Progenitor cell of endocrine pancreas (in vitro differentiated cells): ENCODE measurements around the gene CLEC10A. TPM values are rescaled to one million over a fixed set of nuclear protein-coding genes. Genes with fewer than 3 reads are reported as not detected.
A peak's percentile ranks its signal among the peaks of the same experiment; 100 is the strongest.

Experiments
- DNase-seq: peaks from one replicate; pipeline ENCODE4 v3.0.0; 2021; ENCODE audit warnings: low spot score; ENCODE audit not compliant: unreplicated experiment
- H3K27ac Mint-ChIP-seq: 2 replicates; pipeline ENCODE4 v1.8.0; 2021; ENCODE audit warnings: mild to moderate bottlenecking, moderate library complexity, mixed read lengths
- H3K27me3 Mint-ChIP-seq: 2 replicates; pipeline ENCODE4 v1.8.0; 2021; ENCODE audit warnings: mixed read lengths
- H3K36me3 Mint-ChIP-seq: 2 replicates; pipeline ENCODE4 v1.8.0; 2022; ENCODE audit warnings: mixed read lengths; ENCODE audit not compliant: insufficient read depth
- H3K4me1 Mint-ChIP-seq: 2 replicates; pipeline ENCODE4 v1.8.0; 2021; ENCODE audit warnings: low read depth, mixed read lengths
- H3K4me3 Mint-ChIP-seq: 2 replicates; pipeline ENCODE4 v1.8.0; 2021; ENCODE audit warnings: low read depth, mild to moderate bottlenecking, moderate library complexity, mixed read lengths
- H3K9me3 Mint-ChIP-seq: 2 replicates; pipeline ENCODE4 v1.8.0; 2021; ENCODE audit warnings: low read depth, mixed read lengths
- CTCF ChIP-seq: fragments of 200-600 bp; sonication (generic); IDR thresholded peaks from one replicate; pipeline ENCODE4 v1.5.0; 2021; ENCODE audit warnings: antibody characterized with exemption, mild to moderate bottlenecking; ENCODE audit not compliant: unreplicated experiment
- total RNA-seq: library from RNA; stranded (reverse); gene quantifications from 2 replicates; pipeline ENCODE4 v1.2.1, GENCODE V29; 2021

The CLEC10A gene
- total RNA-seq, 1 donor from 2014 or later: not detected

GRCh38 chr17:7043497-7044198, 36.4 kb downstream of the CLEC10A start, which contains the start of gene SLC16A11:
SLC16A11 (minus strand) TSS chr17:7044092; CDS start chr17:7043513, 579 bp downstream.
- Mint-ChIP-seq H3K36me3 (no peaks in the 10 kb centered on the region), H3K27me3 (peaks cover 38% of the 10 kb centered on the region), H3K4me3 (peak within 1 kb of the TSS; percentile 41), H3K9me3 (no peaks in the 10 kb centered on the region), H3K27ac (no peak within 1 kb of the TSS), H3K4me1 (peaks cover 25% of the 10 kb centered on the region)
- no peak for TF ChIP-seq CTCF
- peak; percentile 33 for DNase-seq

GRCh38 chr17:7043182-7043496, 36.9 kb downstream of the CLEC10A start:
- H3K4me3 Mint-ChIP-seq: no peak overlapping the region
- H3K36me3 Mint-ChIP-seq: no peaks in the 10 kb centered on the region
- TF ChIP-seq CTCF: no peak
- peaks cover 27% of the 10 kb centered on the region for H3K4me1 Mint-ChIP-seq
- H3K27me3 Mint-ChIP-seq: peaks cover 38% of the 10 kb centered on the region
- H3K27ac Mint-ChIP-seq: no peak overlapping the region
- H3K9me3 Mint-ChIP-seq: no peaks in the 10 kb centered on the region
- no peak for DNase-seq

GRCh38 chr17:7042501-7043181, 37.4 kb downstream of the CLEC10A start:
- H3K27ac Mint-ChIP-seq: no peak overlapping the region
- no peaks in the 10 kb centered on the region for H3K9me3 Mint-ChIP-seq
- H3K36me3 Mint-ChIP-seq: no peaks in the 10 kb centered on the region
- no peak for TF ChIP-seq CTCF
- peaks cover 28% of the 10 kb centered on the region for H3K4me1 Mint-ChIP-seq
- H3K27me3 Mint-ChIP-seq: peaks cover 38% of the 10 kb centered on the region
- no peak for DNase-seq
- H3K4me3 Mint-ChIP-seq: no peak overlapping the region

GRCh38 chr17:7041607-7042500, 38.2 kb downstream of the CLEC10A start:
- TF ChIP-seq CTCF: no peak
- H3K27ac Mint-ChIP-seq: no peak overlapping the region
- DNase-seq: no peak
- no peaks in the 10 kb centered on the region for H3K36me3 Mint-ChIP-seq
- no peaks in the 10 kb centered on the region for H3K9me3 Mint-ChIP-seq
- H3K4me3 Mint-ChIP-seq: peak overlapping the region; percentile 38
- H3K4me1 Mint-ChIP-seq: peaks cover 26% of the 10 kb centered on the region
- peaks cover 36% of the 10 kb centered on the region for H3K27me3 Mint-ChIP-seq

- no peak overlapping the region for H3K4me3 Mint-ChIP-seq
- peaks cover 20% of the 10 kb centered on the region for H3K4me1 Mint-ChIP-seq
- DNase-seq: no peak
- no peak for TF ChIP-seq CTCF
- H3K36me3 Mint-ChIP-seq: no peaks in the 10 kb centered on the region
- peaks cover 28% of the 10 kb centered on the region for H3K27me3 Mint-ChIP-seq
- H3K9me3 Mint-ChIP-seq: no peaks in the 10 kb centered on the region
- peak overlapping the region; percentile 77 for H3K27ac Mint-ChIP-seq
Measured at GRCh38 chr17:7039832-7040231, 40.2 kb downstream of the CLEC10A start.
